IPS-20b (cell line): ENCODE results near the gene OR3A3.
"Not testable (repeated sequence)": the region's sequence is repeated elsewhere in the genome, so short reads cannot be mapped to it uniquely, and the experiment has no call there.

Source experiments
- H3K27ac ChIP-seq: one replicate; pipeline ENCODE4 v1.5.1; 2013; ENCODE audit warnings: low read length
- H3K27me3 ChIP-seq: 2 replicates; pipeline ENCODE4 v1.6.1; 2013; ENCODE audit warnings: mild to moderate bottlenecking, low read length, inconsistent platforms; ENCODE audit not compliant: insufficient read depth
- H3K36me3 ChIP-seq: 2 replicates; pipeline ENCODE4 v1.6.1; 2013; ENCODE audit warnings: low read depth, mild to moderate bottlenecking, inconsistent platforms, low read length, moderate library complexity; ENCODE audit not compliant: insufficient read depth
- H3K4me1 ChIP-seq: 2 replicates; pipeline ENCODE4 v1.6.1; 2013; ENCODE audit warnings: mild to moderate bottlenecking, control low read depth, inconsistent platforms, low read length, moderate library complexity; ENCODE audit not compliant: insufficient read depth
- H3K4me3 ChIP-seq: 2 replicates; pipeline ENCODE4 v1.5.1; 2013; ENCODE audit warnings: mild to moderate bottlenecking, low read length, inconsistent platforms
- H3K9ac ChIP-seq: 2 replicates; pipeline ENCODE4 v1.6.1; 2013; ENCODE audit warnings: low read depth, mild to moderate bottlenecking, inconsistent platforms, low read length, moderate library complexity
- H3K9me3 ChIP-seq: 2 replicates; pipeline ENCODE4 v1.6.1; 2013; ENCODE audit warnings: mild to moderate bottlenecking, low read depth, low read length, inconsistent platforms; ENCODE audit not compliant: insufficient read depth

Gene OR3A3

DNA sequence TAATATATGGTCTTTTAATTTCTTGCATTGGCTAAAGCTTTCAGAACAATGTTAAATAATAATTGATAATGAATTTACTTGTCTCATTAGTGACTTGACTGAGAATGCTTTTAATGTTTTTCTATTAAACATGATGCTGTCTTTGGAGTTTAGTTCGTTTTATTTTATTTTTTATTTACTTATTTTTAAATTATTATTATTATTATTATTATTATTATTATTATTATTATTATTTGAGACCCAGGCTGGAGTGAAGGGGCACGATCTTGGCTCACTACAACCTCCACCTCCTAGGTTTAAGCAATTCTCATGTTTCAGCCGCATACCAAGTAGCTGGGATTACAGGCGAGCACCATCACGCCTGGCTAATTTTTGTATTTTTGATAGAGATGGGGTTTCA lies 4.4 kb downstream of the OR3A3 start:
- Histone ChIP-seq H3K9ac (no peak overlapping the region), H3K4me3 (no peak overlapping the region), H3K4me1 (no peaks in the 10 kb centered on the region), H3K36me3 (no peaks in the 10 kb centered on the region), H3K9me3 (no peaks in the 10 kb centered on the region), H3K27me3 (no peaks in the 10 kb centered on the region), H3K27ac (no peak overlapping the region)

DNA sequence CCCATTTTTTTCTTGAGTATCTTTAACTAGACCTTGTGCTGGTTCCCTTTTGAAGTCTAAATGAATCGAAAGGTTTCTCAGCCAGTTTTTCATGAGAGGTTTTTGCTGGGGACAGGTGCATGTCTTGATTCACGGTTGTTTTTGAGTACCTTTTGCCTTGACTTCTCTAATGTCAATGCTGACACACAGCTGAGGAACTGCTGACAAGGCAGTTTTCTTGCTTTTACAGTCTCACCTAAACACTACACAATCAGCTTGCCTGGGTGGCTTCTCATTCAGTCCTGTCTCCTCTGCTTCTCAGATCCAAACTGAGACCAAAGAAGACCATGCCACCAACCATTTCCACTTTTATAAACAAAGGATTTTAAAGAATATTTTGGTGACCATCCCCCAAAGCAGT lies 7.1 kb downstream of the OR3A3 start:
- Histone ChIP-seq H3K27me3 (no peaks in the 10 kb centered on the region), H3K9ac (no peak overlapping the region), H3K27ac (no peak overlapping the region), H3K4me3 (no peak overlapping the region), H3K36me3 (no peaks in the 10 kb centered on the region), H3K4me1 (no peaks in the 10 kb centered on the region), H3K9me3 (no peaks in the 10 kb centered on the region)

DNA sequence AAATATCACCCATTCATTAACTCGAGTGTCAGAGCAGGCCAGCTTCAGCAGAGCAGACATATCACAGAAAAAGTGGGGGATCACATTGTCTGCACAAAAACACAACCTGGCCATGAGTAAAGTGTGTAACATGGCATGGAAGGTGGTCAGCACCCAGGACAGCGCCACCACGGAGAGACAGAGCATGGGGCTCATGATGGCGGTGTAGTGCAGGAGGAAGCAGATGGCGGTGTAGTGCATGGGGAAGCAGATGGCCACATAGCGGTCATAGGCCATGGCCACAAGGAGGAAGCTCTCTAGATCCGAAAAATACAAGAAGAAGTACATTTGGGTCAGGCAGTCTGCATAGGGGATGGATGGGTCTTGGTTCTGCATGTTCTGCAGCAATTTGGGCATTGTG lies 22.0 kb downstream of the OR3A3 start:
- not testable (repeated sequence) for H3K27ac ChIP-seq, H3K9me3 ChIP-seq, H3K9ac ChIP-seq, H3K4me3 ChIP-seq, H3K27me3 ChIP-seq, H3K4me1 ChIP-seq, H3K36me3 ChIP-seq

DNA sequence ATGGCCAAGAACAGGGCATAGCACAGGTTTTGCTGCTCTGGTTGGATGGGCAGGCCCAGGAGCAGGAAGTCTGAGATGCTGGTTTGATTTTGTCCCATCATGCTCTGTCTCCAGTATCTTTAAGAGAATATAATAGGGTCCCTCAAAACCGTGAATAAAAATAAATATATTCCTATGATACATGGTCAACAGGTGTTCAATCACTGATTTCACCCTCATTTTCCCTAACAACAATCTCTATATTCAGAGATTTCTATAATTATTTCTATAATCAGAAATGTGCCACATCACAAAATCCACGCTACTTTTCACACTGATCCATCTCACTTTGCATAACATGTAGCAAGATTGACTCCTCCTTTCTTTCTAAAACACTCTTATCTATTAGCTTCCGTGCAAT lies 22.6 kb downstream of the OR3A3 start, which contains the start of gene OR1E2:
Gene OR1E2, minus strand, starts transcription at position 101 of the 400 bp plus-strand sequence. Its CDS starts 0 bp downstream, at position 101.
- no peak within 1 kb of the TSS for H3K4me3 ChIP-seq
- H3K9ac ChIP-seq: no peak within 1 kb of the TSS
- H3K4me1 ChIP-seq: no peaks in the 10 kb centered on the region
- H3K36me3 ChIP-seq: no peaks in the 10 kb centered on the region
- no peaks in the 10 kb centered on the region for H3K27me3 ChIP-seq
- H3K9me3 ChIP-seq: peaks cover 3% of the 10 kb centered on the region; the same call in 1 of the 2 replicates
- no peak within 1 kb of the TSS for H3K27ac ChIP-seq

DNA sequence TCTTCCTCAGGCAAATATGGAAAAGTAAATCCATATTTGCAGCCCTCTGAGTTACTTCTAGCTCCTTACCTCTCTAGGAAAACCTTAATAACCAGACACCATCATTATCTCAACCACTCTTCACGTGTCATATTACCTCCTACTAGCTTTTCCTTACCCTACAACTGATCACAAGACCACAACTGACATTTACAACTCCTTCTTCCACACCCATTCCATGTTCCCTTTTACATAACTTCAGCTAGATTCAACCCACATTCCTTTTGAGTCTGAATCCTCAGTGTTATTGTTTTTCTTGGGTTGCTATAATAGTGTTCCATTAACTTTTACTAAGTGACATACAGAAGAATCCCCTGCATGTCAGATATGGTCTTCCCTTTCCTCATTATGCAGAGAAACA lies 27.2 kb downstream of the OR3A3 start:
- Histone ChIP-seq H3K27ac (no peak overlapping the region), H3K9me3 (no peaks in the 10 kb centered on the region), H3K4me1 (no peaks in the 10 kb centered on the region), H3K36me3 (no peaks in the 10 kb centered on the region), H3K27me3 (no peaks in the 10 kb centered on the region), H3K4me3 (no peak overlapping the region), H3K9ac (no peak overlapping the region)

DNA sequence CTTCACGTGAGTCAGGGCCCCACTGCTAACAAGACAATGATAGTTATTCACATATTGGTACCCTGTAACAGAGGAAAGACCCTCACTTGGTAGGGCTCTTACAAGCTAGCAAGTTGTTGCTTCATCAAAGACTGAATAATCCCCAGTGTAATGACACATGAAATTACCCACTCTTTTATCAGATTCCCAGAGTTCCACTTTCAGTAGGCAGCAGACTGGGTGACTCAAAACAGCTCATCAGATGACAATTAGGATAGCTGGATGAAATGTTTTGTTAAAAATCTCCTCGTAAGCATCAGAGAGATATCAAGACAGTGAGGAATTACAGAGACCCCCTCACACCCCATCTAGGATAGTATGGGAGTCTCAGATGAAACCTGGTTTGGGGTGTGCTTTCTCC lies 29.3 kb downstream of the OR3A3 start:
- Histone ChIP-seq H3K27ac (no peak overlapping the region), H3K9ac (no peak overlapping the region), H3K4me3 (no peak overlapping the region), H3K9me3 (no peaks in the 10 kb centered on the region), H3K36me3 (no peaks in the 10 kb centered on the region), H3K27me3 (no peaks in the 10 kb centered on the region), H3K4me1 (no peaks in the 10 kb centered on the region)

DNA sequence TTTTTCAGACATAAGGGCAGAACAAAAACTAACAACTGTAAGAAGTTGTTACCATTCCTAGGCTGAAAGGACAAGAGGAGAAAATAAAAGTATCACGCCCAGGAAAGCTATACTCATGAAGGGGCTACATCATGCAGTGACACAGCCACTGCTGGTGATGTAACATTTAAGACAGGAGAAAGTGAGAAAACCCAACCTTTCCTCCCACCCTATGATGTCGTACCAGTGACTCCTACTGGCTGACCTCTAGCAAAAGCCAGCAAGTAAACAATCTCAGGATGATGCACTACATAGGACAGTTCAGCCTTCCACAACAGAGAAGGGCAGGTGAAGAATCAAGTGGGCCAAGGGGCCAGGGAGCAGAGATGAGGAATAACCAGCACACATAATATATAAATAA lies 36.5 kb downstream of the OR3A3 start:
- H3K27me3 ChIP-seq: no peaks in the 10 kb centered on the region

DNA sequence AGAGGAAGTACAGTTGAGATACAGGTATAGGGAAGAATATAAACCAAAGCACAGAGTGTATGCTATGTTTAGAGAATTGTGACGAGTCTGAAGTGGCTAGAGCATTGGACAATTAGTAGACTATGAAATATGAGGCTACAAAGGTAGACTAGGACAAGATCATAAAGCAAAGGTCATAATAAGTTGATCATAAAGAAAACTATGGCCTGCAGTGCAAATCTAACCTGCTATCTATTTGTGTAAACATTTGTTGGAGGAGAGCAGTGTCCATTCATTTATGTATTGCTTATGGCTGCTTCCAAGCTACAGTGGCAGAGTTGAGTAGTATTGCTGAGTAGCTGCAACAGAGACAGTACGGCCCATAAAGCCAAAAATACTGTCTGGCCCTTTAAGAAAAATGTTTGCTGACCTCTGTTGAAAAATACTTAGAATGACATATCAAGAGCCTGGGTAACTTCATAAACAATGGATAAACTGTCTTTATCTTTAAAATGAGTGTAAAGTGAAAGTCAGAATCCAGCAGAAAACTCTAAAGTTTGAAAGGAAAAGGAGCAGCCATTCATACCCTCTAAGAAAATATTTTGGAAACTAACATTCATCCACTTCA lies 37.0 kb downstream of the OR3A3 start:
- H3K27me3 ChIP-seq: no peaks in the 10 kb centered on the region
- no peak overlapping the region for H3K9ac ChIP-seq
- H3K9me3 ChIP-seq: no peaks in the 10 kb centered on the region
- no peak overlapping the region for H3K4me3 ChIP-seq
- H3K4me1 ChIP-seq: no peaks in the 10 kb centered on the region
- H3K36me3 ChIP-seq: no peaks in the 10 kb centered on the region
- no peak overlapping the region for H3K27ac ChIP-seq

More for the DNA sequence above, 36.5 kb downstream of the OR3A3 start:
- no peaks in the 10 kb centered on the region for H3K9me3 ChIP-seq
- no peaks in the 10 kb centered on the region for H3K4me1 ChIP-seq
- H3K9ac ChIP-seq: no peak overlapping the region
- no peaks in the 10 kb centered on the region for H3K36me3 ChIP-seq
- no peak overlapping the region for H3K4me3 ChIP-seq
- H3K27ac ChIP-seq: no peak overlapping the region

DNA sequence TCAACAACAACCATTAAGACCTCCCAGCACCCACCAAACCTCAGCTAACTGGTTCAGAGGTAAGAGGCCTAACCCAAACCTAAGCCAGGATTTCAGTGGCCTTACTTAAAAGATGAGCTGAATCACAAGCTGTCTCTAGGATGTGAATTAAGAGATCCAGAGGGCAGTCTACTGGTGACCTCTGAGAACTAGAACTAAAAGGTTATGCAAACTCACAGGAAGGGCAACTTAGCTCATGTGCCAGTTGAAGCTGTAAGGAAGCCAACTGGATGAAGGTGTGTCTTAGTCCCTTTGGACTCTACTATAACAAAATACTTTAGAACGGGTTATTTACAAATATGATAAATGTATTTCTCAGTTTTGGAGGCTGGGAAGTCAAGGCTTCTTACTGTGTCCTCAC lies 55.2 kb downstream of the OR3A3 start:
- H3K9me3 ChIP-seq, H3K27me3 ChIP-seq, H3K4me1 ChIP-seq, H3K27ac ChIP-seq, H3K36me3 ChIP-seq, H3K4me3 ChIP-seq, H3K9ac ChIP-seq: not testable (repeated sequence)

DNA sequence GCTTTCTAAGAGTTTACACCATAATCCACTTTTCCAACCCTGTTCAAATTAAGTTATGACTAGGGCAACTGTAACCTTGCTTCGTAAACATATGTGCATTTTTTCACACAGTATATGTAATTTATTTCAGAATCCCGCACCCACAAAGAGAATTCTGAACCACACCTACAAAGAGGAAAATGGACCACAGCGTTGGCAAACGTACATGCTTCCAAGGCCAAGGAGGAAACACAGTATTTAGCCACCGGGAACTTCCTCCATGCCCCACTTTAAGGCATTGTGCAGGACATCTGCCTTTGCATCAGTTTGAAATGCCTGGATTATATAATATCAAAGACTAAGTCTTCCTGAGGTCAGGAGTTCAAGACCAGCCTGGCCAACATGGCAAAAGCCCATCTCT lies 58.4 kb downstream of the OR3A3 start:
- H3K4me1 ChIP-seq: no peaks in the 10 kb centered on the region
- no peak overlapping the region for H3K9ac ChIP-seq
- no peaks in the 10 kb centered on the region for H3K27me3 ChIP-seq
- H3K27ac ChIP-seq: no peak overlapping the region
- H3K36me3 ChIP-seq: no peaks in the 10 kb centered on the region
- no peaks in the 10 kb centered on the region for H3K9me3 ChIP-seq
- no peak overlapping the region for H3K4me3 ChIP-seq

DNA sequence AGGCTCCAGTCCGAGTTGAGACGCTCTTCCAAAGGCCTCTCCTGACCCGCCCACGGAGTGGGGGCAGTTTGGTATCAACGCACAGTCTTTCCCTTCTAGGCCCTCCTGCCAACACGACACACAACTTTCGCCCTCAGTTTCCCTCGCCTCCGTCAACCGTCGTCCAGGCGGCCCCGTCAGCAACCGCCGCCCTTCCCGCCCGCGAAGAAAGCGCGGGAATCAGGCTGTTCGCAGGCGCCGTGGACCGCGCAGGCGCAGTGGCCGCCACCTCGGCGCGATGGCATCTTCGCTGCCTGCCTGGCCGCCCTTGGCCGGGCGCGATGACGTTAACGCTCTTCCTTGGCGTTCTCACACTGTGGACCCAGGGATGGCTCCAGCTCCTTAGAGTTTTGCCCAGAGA lies 60.4 kb downstream of the OR3A3 start, which contains the start of gene SPATA22:
Gene SPATA22, minus strand, starts transcription at position 221 of the 400 bp plus-strand sequence. CDS start 2,494 bp downstream, outside the sequence.
- no peak within 1 kb of the TSS for H3K4me3 ChIP-seq
- 0 out of 2 replicates have a peak, but pooled peaks cover 4% of the 10 kb centered on the region for H3K4me1 ChIP-seq
- H3K36me3 ChIP-seq: no peaks in the 10 kb centered on the region
- no peaks in the 10 kb centered on the region for H3K27me3 ChIP-seq
- H3K27ac ChIP-seq: no peak within 1 kb of the TSS
- no peak within 1 kb of the TSS for H3K9ac ChIP-seq
- no peaks in the 10 kb centered on the region for H3K9me3 ChIP-seq

DNA sequence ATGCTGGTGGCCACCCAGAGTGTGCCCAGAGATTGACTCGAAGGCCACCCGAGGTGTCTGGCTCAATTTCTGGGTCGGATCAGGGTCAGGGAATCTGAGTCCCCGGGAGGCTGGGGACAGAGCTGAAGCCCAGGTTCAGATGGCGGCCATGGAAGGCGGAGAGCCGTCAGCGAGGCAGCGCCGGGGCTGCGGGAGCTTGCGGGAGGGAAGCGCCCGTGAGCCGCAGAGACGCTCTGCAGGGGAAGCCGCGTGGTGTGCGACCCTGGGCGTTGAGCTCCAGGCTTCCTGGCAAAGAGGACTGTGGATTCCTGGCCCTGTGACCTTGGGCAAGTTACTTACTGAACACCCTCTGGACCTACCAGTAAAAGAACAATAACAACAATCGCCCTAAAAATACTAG lies 61.0 kb downstream of the OR3A3 start:
- Histone ChIP-seq H3K27me3 (no peaks in the 10 kb centered on the region), H3K4me1 (0 out of 2 replicates have a peak, but pooled peaks cover 4% of the 10 kb centered on the region), H3K9me3 (no peaks in the 10 kb centered on the region), H3K36me3 (no peaks in the 10 kb centered on the region), H3K4me3 (no peak overlapping the region), H3K27ac (no peak overlapping the region), H3K9ac (no peak overlapping the region)
